NT2/D1 (cell line): Measurements from ENCODE around the gene IFI44L.

ENCODE experiments used
- SUZ12 ChIP-seq: IDR thresholded peaks from 2 replicates; pipeline ENCODE4 v1.6.1; 2011; ENCODE audit not compliant: insufficient read length, insufficient read depth; ENCODE audit errors: extremely low read depth
- YY1 ChIP-seq: IDR thresholded peaks from 2 replicates; pipeline ENCODE4 v1.6.1; 2011; ENCODE audit not compliant: insufficient read length, insufficient read depth
- ZNF274 ChIP-seq: IDR thresholded peaks from 2 replicates; pipeline ENCODE4 v1.6.1; 2011; ENCODE audit warnings: mild to moderate bottlenecking, low read depth, low read length

DNA sequence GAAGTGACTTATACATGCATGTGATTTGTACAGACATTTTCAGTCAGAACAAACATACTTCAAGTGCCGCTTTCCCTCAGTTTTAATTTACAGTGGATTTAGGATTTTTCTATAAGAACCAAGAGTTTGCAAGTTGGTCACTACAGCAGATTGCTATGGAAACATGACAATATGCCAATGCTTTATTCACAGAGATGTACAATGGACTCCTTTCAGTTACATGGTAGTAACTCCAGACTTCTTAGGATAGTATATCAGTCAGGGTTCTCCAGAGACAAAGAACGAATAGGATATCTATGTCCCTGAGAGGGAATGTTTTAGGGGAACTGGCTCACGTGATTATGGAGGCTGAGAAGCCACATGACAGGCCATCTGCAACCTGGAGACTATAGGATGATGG is 56.7 kb downstream of the IFI44L start:
- no peak for TF ChIP-seq SUZ12
- TF ChIP-seq ZNF274 = no peak
- TF ChIP-seq YY1 = no peak
